ENCODE data around the gene ARHGAP6.

GRCh38 chrX:11430271-11430670 is 235.4 kb downstream of the ARHGAP6 start:
- TF ChIP-seq CTCF (IDR thresholded peaks at IDR 0.05) (no peak), POLR2A (IDR thresholded peaks at IDR 0.05) (no peak)

All from ovary (tissue), 3 donors.